Left colon (tissue), 2 donors: Measurements from ENCODE around the gene DPP10. TPM values are rescaled to one million over a fixed set of nuclear protein-coding genes. Genes with fewer than 3 reads are reported as not detected.

Source experiments
- ATAC-seq: fragments of 200-7000 bp; cut with Tn5 transposase; one replicate; pipeline ENCODE4 v1.9.1; 2020; ENCODE audit warnings: mild to moderate bottlenecking, moderate library complexity
- DNase-seq, 2 donors: peaks; one replicate each; pipeline ENCODE4 v3.0.0-alpha.2; 2020
- intact Hi-C, 2 donors: fragments of 100-400 bp; cut with DNase I in 1 of 2; cut with micrococcal nuclease in 1 of 2; formaldehyde crosslinking; loops; one replicate each; pipeline versions ENCODE4 v1.11.2 to v1.14.0; 2022; cut with DNase I, micrococcal nuclease
- total RNA-seq, 2 donors: library from RNA; stranded (reverse); fragmentation: NEBNext Ultra II Directional; extraction: Animal tissue kit (Norgen Biotek cat#: 25700); gene quantifications; one replicate each; pipeline ENCODE4 v1.2.1, GENCODE V29; 2021
- donor health status: DM: no; HTN: no; CAD: no.
- donor health status: DM: yes; HTN: yes; CAD: no.

Gene DPP10
- total RNA-seq, 2 donors from 2014 or later, result 6.1 to 11.2 TPM

DNA sequence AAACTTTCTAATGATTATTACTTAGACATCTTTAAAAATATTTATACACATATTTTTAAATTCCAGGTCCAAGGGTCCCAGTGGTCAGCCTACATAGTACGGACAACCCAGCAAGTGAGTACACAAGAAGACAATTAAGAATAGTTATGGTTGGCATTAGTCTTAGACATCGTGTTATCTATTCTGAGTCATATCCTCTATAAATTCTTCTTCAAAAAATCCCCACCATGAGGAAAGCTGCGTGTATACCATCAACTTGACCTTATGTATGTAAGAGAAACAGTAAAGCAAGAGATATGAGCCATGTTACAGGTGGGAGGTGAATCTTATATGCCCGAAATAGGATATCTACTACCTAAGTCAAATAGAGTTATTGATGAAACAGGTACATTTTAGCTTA lies 1339.8 kb downstream of the DPP10 start:
- ATAC-seq (no peak), DNase-seq (no peak)
- intact Hi-C loops, result no loop called here

- intact Hi-C loops, result no loop called here
- ATAC-seq, result no peak
- no peak for DNase-seq
These were observed 1353.6 kb downstream of the DPP10 start for GRCh38 chr2:115796078-115796477.

- ATAC-seq (no peak), DNase-seq (no peak)
- intact Hi-C loops, result no loop called here
These were observed 1364.8 kb downstream of the DPP10 start for GRCh38 chr2:115807276-115807675.

DNA sequence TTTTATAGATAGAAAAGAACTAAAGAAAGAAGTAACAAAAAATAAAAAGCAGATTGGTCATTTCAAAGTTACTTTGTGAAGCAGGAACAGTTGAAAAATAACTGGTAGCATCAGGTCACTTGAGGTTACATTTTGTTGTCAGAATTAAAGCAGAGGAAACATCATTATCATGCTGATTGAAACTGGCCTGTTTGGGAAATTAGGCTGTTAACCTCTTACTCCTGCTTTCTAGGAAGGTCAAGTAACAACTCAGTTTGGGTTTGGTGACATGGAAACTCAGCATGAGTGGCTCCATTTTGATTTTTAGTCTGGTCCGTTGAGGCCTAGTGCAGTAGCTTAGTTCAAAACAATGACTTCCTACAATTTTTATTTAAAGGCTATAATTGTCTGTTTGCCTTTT lies 1383.5 kb downstream of the DPP10 start:
- DNase-seq (no peak), ATAC-seq (no peak)
- intact Hi-C loops, result no loop called here

DNA sequence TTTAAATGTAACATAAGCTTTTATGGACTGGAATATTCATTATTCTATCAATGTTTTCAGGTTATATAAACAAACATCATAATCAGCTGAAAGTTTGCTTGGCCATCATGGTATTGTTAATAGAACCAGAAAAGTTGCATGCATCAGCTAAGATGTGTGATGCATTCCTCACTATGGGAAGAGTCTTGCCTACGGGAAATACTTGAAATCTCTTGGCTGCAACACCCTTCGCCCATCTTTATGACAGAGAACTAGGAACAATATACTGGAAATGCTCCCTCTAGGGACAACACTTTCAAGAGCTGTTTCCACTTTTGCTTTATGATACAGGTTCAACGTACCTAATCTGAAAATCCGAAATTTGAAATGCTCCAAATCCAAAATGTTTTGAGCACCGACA lies 1390.8 kb downstream of the DPP10 start:
- DNase-seq (no peak), ATAC-seq (no peak)
- intact Hi-C loops, result no loop called here

GRCh38 chr2:115838539-115838938 lies 1396.1 kb downstream of the DPP10 start:
- ATAC-seq (peak; percentile 23), DNase-seq (no peak)
- intact Hi-C loops, result no loop called here

- DNase-seq (no peak), ATAC-seq (no peak)
- intact Hi-C loops, result no loop called here
These were observed 1399.9 kb downstream of the DPP10 start for GRCh38 chr2:115842306-115842705.

DNA sequence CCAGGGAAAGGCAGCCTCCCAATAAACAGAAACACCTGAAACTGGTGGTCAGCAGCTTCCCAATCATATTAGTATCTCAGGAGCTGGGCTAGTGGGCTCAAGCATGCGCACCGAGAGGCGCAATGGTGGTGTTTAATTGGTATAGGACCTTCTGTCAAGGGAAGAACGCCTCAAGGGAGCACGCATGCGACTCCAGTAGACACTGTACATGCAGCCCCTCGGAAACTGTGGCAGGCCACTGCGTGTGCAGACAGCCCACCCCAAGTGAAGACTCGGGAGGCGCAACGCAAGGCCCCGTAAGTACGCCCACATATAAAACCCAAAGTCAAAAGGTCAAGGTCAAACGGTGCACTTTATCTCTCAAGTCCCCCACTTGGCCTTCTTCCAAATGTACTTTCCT lies 1405.8 kb downstream of the DPP10 start:
- ATAC-seq (no peak), DNase-seq (no peak)
- intact Hi-C loops, result no loop called here

GRCh38 chr2:115867024-115867423 lies 1424.6 kb downstream of the DPP10 start:
- no peak for DNase-seq
- no peak for ATAC-seq
- intact Hi-C loops, result no loop called here

- ATAC-seq, result no peak
- DNase-seq, result no peak
- intact Hi-C loops, result no loop called here
These were observed 1432.0 kb downstream of the DPP10 start for GRCh38 chr2:115874427-115874826.

DNA sequence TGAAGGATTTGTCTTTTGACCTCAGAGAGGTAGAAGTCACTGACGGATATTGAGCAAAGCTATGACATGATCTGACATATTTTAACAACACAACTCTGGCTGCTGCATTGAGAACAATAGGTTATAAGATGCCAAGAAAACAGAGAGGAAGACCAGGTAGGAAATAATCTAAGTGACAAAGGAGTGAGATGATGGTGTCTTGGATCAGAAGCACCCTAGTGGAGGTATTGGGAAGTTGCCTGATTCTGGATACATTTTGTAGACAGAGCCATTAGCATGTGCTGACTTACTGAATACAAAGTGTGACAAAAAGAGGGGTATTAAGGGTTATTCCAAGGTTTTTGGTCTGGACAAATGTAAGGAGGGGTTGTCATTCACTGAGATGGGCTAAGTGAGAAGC lies 1438.1 kb downstream of the DPP10 start:
- ATAC-seq (no peak), DNase-seq (no peak)
- intact Hi-C loops, result no loop called here

DNA sequence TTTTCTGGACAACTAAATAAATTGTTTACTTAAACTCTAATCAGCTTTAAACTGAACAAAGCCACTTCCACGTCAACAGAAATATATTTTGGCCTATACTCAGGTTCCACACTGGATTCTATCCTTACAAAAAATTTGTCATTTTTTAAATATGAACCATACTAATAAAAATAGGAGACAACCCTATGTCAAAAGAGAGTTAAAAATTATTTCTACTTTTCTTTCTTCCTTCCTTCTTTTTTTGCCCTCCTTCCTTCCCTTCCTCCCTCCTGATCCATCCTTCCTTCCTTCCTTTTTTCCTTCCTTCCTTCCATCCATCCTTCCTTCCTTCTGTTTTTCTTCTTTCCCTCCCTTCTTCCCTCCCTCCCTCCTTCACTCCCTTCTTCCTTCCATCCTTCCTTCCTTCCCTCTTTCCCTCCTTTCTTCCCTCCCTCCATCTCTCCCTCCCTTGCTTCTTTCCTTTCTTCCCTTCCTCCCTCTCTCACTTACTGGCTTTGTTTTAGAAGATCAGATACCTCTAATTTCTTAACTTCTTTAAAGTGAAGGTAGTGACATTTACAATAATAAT lies 1444.9 kb downstream of the DPP10 start:
- DNase-seq (no peak), ATAC-seq (no peak)
- intact Hi-C loops, result no loop called here
